ENCODE measurements around the gene ACIN1. TPM values are rescaled to one million over a fixed set of nuclear protein-coding genes. Genes with fewer than 3 reads are reported as not detected.

The ACIN1 gene
- total and polyA plus RNA-seq, 9 of the 15 experiments (the other 6 are each of a cell fraction or from before 2014, with no cell fraction given): 5.0 to 196 (median 129) TPM

- TF ChIP-seq SRSF7 (optimal IDR thresholded peaks at IDR 0.05; ENCODE audit: low read depth, low read length) (no peak), EP300 (IDR thresholded peaks at IDR 0.05; ENCODE audit: low read length) (peak; percentile 62; the same call in 1 of the 2 replicates), ZNF282 (CRISPR knock-in tag; IDR thresholded peaks at IDR 0.05) (no peak), ZBTB9 (CRISPR knock-in tag; IDR thresholded peaks at IDR 0.05) (peak; percentile 29; the same call in 1 of the 2 replicates), PRDM10 (IDR thresholded peaks at IDR 0.05; ENCODE audit: partially characterized antibody) (no peak), ETV6 (IDR thresholded peaks at IDR 0.05; ENCODE audit: borderline replicate concordance in 1 of 2, low read depth in 2 of 2, low read length in 1 of 2) (no peak), ETV6 (CRISPR knock-in tag; IDR thresholded peaks at IDR 0.05; ENCODE audit: borderline replicate concordance) (no peak), CEBPB (tag; IDR thresholded peaks at IDR 0.05) (peak; percentile 94), SMC3 (conservative IDR thresholded peaks at IDR 0.05; ENCODE audit: insufficient read depth, low read depth, low read length) (no peak), ZNF668 (CRISPR knock-in tag; IDR thresholded peaks at IDR 0.05) (no peak), HCFC1 (IDR thresholded peaks at IDR 0.05; ENCODE audit: low read depth, low read length) (no peak), CREM (IDR thresholded peaks at IDR 0.05; ENCODE audit: low read depth) (no peak), ATF7 (IDR thresholded peaks at IDR 0.05) (peak; percentile 68; the same call in 1 of the 2 replicates), TOE1 (IDR thresholded peaks at IDR 0.05; ENCODE audit: borderline replicate concordance) (peak; percentile 91; the same call in 1 of the 2 replicates), TOE1 (CRISPR knock-in tag; IDR thresholded peaks at IDR 0.05; ENCODE audit: borderline replicate concordance, low read depth) (no peak), CXXC5 (CRISPR knock-in tag; IDR thresholded peaks at IDR 0.05) (peak; percentile 53)
- TF ChIP-seq, protein P1, sequence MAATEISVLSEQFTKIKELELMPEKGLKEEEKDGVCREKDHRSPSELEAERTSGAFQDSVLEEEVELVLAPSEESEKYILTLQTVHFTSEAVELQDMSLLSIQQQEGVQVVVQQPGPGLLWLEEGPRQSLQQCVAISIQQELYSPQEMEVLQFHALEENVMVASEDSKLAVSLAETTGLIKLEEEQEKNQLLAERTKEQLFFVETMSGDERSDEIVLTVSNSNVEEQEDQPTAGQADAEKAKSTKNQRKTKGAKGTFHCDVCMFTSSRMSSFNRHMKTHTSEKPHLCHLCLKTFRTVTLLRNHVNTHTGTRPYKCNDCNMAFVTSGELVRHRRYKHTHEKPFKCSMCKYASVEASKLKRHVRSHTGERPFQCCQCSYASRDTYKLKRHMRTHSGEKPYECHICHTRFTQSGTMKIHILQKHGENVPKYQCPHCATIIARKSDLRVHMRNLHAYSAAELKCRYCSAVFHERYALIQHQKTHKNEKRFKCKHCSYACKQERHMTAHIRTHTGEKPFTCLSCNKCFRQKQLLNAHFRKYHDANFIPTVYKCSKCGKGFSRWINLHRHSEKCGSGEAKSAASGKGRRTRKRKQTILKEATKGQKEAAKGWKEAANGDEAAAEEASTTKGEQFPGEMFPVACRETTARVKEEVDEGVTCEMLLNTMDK (IDR thresholded peaks at IDR 0.05; ENCODE audit: borderline replicate concordance, insufficient read depth, low read depth, low read length, poor library complexity, severe bottlenecking): no peak
Measured at GRCh38 chr14:23078692-23079116, 16.2 kb downstream of the ACIN1 start (continued).

Data from K562 (cell line).